Measurements from ENCODE around the gene ARRDC3.
"Not testable (repeated sequence)": the region's sequence is repeated elsewhere in the genome, so short reads cannot be mapped to it uniquely, and the experiment has no call there.

ARRDC3 gene

GRCh38 chr5:91331705-91332104 lies 51.4 kb downstream of the ARRDC3 start:
- DNase-seq (ENCODE audit: low read depth in 1 of 2, low spot score in 1 of 2), result no peak
- Histone ChIP-seq H3K27ac (replicated peaks) (no peak overlapping the region), H3K27me3 (ENCODE audit: insufficient read depth, poor library complexity, severe bottlenecking) (no peaks in the 10 kb centered on the region), H3K4me3 (replicated peaks; ENCODE audit: insufficient read depth, low read length) (no peak overlapping the region)
- TF ChIP-seq REST (IDR thresholded peaks at IDR 0.05; ENCODE audit: insufficient replicate concordance, low read depth) (no peak), SPI1 (IDR thresholded peaks at IDR 0.05; ENCODE audit: borderline replicate concordance, low read depth) (no peak), GABPA (IDR thresholded peaks at IDR 0.05; ENCODE audit: low read depth) (no peak), POLR2AphosphoS5 (IDR thresholded peaks at IDR 0.05; ENCODE audit: low read depth) (no peak)
- TF ChIP-seq, protein P1, sequence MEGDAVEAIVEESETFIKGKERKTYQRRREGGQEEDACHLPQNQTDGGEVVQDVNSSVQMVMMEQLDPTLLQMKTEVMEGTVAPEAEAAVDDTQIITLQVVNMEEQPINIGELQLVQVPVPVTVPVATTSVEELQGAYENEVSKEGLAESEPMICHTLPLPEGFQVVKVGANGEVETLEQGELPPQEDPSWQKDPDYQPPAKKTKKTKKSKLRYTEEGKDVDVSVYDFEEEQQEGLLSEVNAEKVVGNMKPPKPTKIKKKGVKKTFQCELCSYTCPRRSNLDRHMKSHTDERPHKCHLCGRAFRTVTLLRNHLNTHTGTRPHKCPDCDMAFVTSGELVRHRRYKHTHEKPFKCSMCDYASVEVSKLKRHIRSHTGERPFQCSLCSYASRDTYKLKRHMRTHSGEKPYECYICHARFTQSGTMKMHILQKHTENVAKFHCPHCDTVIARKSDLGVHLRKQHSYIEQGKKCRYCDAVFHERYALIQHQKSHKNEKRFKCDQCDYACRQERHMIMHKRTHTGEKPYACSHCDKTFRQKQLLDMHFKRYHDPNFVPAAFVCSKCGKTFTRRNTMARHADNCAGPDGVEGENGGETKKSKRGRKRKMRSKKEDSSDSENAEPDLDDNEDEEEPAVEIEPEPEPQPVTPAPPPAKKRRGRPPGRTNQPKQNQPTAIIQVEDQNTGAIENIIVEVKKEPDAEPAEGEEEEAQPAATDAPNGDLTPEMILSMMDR (IDR thresholded peaks at IDR 0.05; ENCODE audit: insufficient read depth, low read length), result no peak

- Histone ChIP-seq H3K27me3 (ENCODE audit: insufficient read depth, poor library complexity, severe bottlenecking) (no peaks in the 10 kb centered on the region), H3K4me3 (replicated peaks; ENCODE audit: insufficient read depth, low read length) (no peak overlapping the region), H3K27ac (replicated peaks) (no peak overlapping the region)
- no peak for DNase-seq (ENCODE audit: low read depth in 1 of 2, low spot score in 1 of 2)
- TF ChIP-seq SPI1 (IDR thresholded peaks at IDR 0.05; ENCODE audit: borderline replicate concordance, low read depth) (no peak), GABPA (IDR thresholded peaks at IDR 0.05; ENCODE audit: low read depth) (no peak), REST (IDR thresholded peaks at IDR 0.05; ENCODE audit: insufficient replicate concordance, low read depth) (no peak), POLR2AphosphoS5 (IDR thresholded peaks at IDR 0.05; ENCODE audit: low read depth) (no peak)
- TF ChIP-seq, protein P1 (IDR thresholded peaks at IDR 0.05; ENCODE audit: insufficient read depth, low read length), result no peak
Observed at GRCh38 chr5:91329283-91329682, 53.8 kb downstream of the ARRDC3 start.

DNA sequence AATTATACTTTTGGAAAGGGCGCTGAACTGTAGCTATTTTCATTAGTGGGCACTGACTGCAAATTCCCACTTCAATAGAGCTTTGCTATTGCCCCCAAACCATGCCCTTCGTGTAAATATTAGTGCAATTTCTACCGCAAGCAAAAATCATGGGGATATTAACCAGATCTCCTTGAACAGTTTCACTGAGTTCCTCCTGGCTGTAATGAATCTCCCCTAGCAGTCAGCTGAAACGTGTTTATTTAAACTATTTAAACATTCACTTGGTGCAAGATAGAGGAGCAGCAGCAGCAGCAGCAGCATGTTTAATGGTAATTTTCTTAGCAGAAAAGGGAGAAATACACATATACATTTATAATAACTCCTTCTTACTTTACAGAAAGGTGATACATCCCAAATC lies 54.4 kb downstream of the ARRDC3 start:
- H3K4me3 ChIP-seq (replicated peaks; ENCODE audit: insufficient read depth, low read length), result no peak overlapping the region
- TF ChIP-seq POLR2AphosphoS5 (IDR thresholded peaks at IDR 0.05; ENCODE audit: low read depth) (no peak), SPI1 (IDR thresholded peaks at IDR 0.05; ENCODE audit: borderline replicate concordance, low read depth) (no peak), REST (IDR thresholded peaks at IDR 0.05; ENCODE audit: insufficient replicate concordance, low read depth) (no peak)
- no peak for DNase-seq (ENCODE audit: low read depth in 1 of 2, low spot score in 1 of 2)
- no peak overlapping the region for H3K27ac ChIP-seq (replicated peaks)
- no peaks in the 10 kb centered on the region for H3K27me3 ChIP-seq (ENCODE audit: insufficient read depth, poor library complexity, severe bottlenecking)

DNA sequence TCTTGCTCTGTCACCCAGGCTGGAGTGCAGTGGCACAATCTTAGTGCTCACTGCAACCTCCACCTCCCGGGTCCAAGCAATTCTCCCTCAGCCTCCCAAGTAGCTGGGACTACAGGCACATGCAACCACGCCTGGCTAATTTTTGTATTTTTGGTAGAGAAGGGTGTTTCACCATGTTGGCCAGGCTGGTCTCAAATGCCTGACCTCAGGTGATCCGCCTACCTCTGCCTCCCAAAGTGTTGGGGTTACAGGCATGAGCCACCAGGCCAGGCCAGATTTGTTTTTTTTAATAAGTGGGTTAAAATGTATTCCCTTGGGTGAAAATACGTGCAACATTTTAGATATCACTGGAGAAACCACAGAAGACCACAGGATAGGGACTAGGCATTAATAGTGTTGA lies 60.1 kb downstream of the ARRDC3 start:
- H3K4me3 ChIP-seq (replicated peaks; ENCODE audit: insufficient read depth, low read length), result not testable (repeated sequence)

More for the DNA sequence above, 60.1 kb downstream of the ARRDC3 start:
- H3K27ac ChIP-seq (replicated peaks); H3K27me3 ChIP-seq (ENCODE audit: insufficient read depth, poor library complexity, severe bottlenecking); DNase-seq (ENCODE audit: low read depth in 1 of 2, low spot score in 1 of 2): not testable (repeated sequence)

All from HL-60 (cell line).